Testis (tissue), 2 donors: ENCODE data around the gene KREMEN2.

Experiments
- POLR2A ChIP-seq: fragments of 450-650 bp; IDR thresholded peaks from one replicate; pipeline ENCODE4 v1.6.1; 2017; ENCODE audit warnings: antibody characterized with exemption, mild to moderate bottlenecking, moderate library complexity
- TF ChIP-seq, protein P1 (sequence below), 3 experiments: fragments of 450-650 bp in 2 of 3; fragments of 200-600 bp in 1 of 3; sonication (generic) in 1 of 3; IDR thresholded peaks; one replicate each; pipeline ENCODE4 v1.5.1; 2016 to 2019; ENCODE audit warnings: antibody characterized with exemption in 3 of 3, mild to moderate bottlenecking in 2 of 3, moderate library complexity in 1 of 3

DNA sequence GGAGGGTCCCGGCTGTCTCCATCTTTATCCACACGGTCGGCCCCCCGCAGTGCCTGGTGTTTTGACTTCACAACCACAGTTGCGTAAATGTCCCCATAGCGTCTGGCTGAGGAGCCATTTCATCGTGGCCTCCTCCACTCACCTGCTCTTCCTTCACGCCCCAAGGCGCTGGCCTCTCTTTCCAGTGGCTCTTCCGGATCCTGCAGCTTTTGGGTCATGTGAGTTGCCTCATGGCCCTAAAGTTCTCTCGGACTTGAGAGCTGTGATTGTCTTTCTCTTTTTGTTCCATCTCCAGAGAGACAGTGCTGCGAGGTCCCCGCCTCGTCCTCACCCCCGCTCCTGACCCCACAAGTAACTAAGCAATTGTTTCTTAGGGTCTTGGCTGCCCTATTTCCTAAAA, 29.6 kb upstream of the KREMEN2 start:
- TF ChIP-seq POLR2A, result no peak
- TF ChIP-seq, protein P1, sequence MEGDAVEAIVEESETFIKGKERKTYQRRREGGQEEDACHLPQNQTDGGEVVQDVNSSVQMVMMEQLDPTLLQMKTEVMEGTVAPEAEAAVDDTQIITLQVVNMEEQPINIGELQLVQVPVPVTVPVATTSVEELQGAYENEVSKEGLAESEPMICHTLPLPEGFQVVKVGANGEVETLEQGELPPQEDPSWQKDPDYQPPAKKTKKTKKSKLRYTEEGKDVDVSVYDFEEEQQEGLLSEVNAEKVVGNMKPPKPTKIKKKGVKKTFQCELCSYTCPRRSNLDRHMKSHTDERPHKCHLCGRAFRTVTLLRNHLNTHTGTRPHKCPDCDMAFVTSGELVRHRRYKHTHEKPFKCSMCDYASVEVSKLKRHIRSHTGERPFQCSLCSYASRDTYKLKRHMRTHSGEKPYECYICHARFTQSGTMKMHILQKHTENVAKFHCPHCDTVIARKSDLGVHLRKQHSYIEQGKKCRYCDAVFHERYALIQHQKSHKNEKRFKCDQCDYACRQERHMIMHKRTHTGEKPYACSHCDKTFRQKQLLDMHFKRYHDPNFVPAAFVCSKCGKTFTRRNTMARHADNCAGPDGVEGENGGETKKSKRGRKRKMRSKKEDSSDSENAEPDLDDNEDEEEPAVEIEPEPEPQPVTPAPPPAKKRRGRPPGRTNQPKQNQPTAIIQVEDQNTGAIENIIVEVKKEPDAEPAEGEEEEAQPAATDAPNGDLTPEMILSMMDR (IDR thresholded peaks at IDR 0.05), result no peak
